GM19193 (cell line): ENCODE measurements around the gene PAGE2B.

Experiments used
- POLR2A ChIP-seq: IDR thresholded peaks from 4 replicates; pipeline ENCODE4 v1.6.1; 2011; ENCODE audit not compliant: insufficient read depth, insufficient read length; ENCODE audit errors: extremely low read depth

PAGE2B gene

DNA sequence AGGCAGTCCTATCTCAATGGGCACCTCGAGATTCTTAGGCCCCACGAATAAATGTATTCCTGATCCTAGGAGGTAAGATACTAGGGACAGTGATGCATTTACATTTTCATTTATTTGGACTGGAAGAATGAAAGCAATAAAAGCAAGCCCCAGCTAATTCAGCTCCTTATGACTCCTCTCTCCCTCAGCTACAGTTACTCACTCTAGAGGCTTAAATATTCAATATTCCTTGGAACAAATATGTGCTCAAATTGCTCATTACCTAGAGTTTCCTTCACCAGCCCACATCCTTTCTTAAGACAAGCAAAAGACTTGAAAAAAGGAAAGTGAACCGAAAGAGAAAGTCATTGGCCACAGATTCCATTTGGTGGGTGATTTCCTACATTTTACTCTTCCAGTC is 27.9 kb downstream of the PAGE2B start:
- no peak for TF ChIP-seq POLR2A

DNA sequence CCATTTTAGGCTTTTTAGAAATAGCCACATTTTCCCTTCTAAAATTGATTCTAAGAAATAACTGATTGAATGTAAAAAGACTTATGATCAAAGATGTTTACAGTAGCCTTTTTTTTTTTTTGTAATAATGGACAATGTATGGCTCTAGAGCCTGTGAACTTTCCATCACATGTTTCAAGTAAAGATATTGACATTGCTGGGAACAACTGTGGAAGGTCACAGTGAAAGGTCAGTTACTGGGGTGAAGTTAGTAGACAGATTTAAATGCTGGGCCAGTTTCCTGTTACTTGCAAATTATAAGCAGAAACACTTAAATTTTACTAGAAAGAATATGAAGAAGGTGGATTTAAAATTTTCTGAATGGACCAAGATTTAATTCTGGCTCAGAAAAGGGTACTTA is 32.4 kb downstream of the PAGE2B start:
- TF ChIP-seq POLR2A, result no peak

DNA sequence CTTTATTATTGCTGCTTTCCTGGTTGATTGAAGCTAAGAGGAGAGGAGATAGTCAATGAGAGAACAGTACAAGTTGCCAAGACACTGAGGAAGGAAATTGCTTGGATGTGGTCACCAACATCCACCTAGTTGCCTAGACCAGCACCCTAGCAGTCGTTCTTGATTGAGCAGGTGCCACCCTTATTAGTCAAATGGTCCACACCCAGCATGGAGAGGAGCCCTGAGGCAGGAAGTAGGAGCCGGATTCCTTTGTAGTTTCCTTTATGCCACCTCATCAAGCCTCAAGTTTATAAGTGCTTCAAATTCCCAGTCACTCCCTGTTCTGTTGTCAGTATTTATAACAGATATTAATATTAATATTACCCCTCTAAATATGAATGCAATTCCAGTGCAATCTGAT is 33.1 kb downstream of the PAGE2B start:
- no peak for TF ChIP-seq POLR2A

DNA sequence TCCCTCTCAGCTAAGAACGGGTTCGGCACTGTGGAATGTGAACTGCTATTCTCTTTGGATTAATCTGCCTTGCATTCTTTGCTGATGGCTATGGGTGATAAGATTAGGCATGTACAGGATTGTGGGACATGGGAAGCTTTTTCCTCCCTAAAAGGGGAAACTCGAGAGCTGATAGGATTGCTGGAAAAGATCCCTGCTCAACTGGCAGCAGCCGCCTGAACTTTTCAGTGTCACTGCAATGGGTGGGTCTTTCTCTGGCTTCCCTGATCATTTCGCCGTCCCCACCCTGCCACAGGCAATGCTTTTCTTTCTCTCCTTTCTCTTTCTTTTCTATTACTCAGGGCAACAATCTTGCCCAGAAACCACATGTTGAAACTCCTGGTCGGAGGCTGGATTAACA is 34.5 kb downstream of the PAGE2B start:
- no peak for TF ChIP-seq POLR2A

DNA sequence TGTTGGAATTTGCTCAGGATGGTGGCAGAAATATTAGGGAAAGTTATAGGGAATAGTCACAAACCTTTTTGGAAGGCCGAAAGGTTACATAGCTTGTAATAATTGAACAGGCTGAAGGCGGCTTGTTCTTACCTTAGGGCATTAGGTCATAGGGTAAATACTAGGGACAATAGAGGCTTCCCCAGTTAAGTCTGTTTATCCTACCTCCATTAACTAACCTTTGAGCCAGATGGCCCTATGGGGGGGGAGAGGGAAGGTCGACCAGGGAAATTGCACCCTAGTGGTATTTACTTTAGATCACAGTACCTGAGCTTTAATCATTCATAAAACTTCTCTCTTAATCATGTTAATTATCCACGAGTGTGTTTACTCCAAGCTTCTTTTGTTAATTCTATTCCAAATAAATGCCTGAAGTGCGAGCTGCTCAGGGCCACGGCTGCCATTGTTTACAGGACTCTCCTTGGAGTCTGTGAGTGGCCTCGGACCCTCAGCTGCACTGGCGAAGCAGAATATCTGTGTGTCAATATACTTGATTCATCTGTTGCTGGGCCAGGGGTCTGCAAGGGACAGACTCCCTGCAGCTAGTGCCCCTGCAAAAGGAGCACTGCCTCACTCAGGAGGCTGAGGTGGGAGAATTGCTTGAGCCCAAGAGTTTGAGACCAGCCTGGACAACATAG is 36.9 kb downstream of the PAGE2B start:
- TF ChIP-seq POLR2A, result no peak

DNA sequence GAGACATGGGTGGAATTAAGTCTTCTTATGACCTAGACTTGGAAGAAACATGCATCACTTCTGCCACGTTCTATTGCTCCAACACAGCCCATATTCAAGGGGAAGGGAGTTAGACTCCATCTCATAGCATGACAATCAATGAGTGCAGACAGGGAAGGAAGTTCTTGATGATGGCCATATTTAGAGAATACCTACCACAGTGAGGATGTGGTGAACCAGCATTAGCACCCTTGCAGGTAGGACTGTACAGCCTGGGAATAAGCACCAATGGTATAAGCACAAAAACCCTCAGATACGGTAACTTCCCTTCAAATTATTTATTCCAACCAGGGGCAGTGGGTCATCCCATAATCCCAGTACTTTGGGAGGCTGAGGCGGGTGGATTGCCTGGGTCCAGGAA is 43.7 kb downstream of the PAGE2B start:
- TF ChIP-seq POLR2A, result no peak

DNA sequence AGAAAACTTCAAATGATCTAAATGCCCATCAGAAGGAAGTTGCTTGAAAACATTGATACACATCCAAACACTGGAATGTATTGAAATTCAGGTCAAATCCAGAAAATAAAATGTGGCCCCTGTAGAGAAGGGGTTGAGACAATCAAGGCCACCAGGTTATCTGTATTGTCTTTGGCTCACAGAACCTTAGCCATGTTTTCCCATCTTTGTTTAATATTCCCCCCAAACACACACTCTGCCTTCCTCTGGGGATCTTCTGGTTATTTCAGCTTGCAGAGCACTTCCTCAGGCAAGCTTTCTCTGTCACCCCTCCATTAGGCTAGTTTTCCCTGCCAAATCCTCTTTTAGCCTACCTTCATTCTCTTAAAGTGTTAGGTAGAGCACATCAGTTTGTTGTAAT is 44.4 kb downstream of the PAGE2B start:
- no peak for TF ChIP-seq POLR2A

DNA sequence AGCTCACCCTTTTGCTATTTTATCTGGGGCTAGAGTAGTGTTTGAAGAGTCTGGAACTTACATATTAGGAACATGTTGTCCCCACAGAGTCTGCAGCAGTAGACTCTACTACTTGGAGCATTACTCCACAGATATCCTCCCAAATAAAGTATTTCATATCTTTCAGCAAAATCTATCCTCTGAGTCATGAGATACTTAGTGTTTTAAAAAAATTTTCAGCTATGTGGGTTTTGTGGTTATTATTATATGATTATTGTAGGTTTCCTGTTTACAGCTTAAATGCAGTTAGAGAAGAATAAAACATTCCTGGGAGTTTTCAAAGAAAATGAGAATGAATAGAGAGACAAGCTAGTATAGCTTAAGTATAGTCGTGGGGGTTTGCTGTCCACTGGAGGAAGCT is 44.9 kb downstream of the PAGE2B start:
- no peak for TF ChIP-seq POLR2A

DNA sequence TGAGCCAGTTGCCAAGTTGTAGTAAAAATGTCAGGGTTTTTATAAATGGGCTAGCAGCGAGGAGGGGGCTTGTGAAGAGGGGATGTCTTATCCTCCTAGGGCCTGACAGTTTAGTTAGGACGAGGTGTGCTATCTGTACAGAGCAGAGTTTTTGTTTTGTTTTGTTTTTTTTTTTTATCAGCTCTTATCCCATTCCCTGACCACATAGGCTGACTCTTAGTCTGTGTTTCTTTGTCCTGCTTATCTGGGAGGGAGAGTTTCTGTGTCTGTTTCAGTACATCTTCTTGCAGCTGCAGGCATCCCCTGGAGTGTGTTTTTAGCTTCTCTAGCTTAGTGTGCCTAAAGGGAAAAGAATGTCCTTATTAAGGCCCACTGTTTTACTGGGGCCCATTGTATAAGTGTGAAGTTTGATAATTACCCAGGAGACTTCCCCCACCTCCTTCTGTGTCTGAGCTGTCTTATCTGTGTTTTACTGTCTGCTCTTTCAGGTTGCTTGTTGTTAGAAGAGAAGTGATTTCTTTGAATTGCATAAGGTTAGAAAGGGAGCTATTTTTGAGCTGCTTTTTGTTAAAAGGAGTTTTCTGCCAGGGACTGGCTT is 46.0 kb downstream of the PAGE2B start:
- TF ChIP-seq POLR2A, result no peak

DNA sequence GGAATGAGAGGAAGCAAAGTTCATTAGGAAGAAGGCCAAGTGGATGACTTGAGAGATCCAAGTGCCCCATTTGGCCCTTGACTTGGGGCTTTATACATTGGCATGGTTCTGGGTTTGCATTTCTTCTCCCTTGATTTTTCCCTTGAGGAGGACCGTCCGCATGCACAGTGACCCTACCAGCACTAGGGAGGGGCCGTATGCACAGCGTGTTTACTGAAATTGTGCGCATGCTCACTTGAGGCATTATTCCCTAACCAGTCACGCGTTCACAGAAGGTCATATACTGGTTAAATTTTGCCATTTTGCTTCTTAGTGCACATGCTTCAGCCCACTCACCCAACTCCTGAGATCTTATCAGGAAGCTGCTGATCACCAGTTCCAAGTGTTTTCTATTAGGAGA is 49.1 kb downstream of the PAGE2B start:
- no peak for TF ChIP-seq POLR2A

DNA sequence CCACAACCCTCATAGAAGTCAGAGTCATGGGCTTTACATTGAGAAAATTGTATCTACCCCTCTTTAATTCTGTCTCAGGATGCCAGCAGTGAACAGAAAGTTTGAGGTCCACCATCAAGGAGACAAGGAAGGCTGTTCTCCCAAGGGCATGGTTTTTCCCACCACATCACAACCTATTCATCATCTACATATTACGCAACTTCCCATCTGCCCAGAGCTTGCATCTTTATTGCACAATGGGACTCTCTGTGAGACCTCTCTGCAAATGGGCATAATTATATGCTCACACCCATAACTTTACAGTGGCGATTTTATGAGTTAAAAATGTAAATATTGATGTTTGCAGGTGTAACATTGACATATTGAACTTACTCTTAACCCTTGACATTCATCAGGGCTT is 52.9 kb downstream of the PAGE2B start:
- no peak for TF ChIP-seq POLR2A
